Measurements from ENCODE around the gene TFEB.

DNA sequence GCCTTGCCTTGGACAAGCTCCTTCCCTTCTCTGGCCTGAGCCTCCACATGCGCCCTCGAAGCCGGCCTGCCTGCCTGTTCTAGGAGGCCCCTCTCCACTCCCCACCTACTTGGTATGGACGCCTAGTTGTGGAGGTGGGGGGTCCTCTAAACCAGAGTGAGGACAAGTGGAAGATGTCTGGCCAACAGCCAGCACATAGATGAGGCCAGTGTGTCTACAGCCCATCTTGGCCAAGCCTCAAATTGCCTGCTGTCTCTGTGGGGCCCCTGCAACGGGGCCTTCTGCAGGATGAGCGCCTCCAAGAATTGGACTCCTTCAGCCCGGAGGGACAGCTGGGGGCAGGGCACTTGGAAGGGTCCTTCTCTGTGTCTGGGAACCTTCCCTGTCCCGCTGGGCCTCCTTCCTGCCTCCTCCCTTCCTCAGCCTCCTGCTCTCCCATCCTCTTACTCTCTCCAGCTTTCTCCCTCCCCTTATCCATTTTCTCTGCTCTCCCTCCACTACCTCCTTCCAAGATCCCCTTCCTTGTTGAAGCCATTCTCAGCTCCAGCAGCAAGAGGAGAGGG lies 95.5 kb downstream of the TFEB start:
- no peak for TF ChIP-seq POLR2A (IDR thresholded peaks at IDR 0.05; ENCODE audit: low read depth)
- TF ChIP-seq, protein P1, sequence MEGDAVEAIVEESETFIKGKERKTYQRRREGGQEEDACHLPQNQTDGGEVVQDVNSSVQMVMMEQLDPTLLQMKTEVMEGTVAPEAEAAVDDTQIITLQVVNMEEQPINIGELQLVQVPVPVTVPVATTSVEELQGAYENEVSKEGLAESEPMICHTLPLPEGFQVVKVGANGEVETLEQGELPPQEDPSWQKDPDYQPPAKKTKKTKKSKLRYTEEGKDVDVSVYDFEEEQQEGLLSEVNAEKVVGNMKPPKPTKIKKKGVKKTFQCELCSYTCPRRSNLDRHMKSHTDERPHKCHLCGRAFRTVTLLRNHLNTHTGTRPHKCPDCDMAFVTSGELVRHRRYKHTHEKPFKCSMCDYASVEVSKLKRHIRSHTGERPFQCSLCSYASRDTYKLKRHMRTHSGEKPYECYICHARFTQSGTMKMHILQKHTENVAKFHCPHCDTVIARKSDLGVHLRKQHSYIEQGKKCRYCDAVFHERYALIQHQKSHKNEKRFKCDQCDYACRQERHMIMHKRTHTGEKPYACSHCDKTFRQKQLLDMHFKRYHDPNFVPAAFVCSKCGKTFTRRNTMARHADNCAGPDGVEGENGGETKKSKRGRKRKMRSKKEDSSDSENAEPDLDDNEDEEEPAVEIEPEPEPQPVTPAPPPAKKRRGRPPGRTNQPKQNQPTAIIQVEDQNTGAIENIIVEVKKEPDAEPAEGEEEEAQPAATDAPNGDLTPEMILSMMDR (IDR thresholded peaks at IDR 0.05), result no peak
- no peak for TF ChIP-seq POLR2AphosphoS5 (IDR thresholded peaks at IDR 0.05)
- no peak for TF ChIP-seq EP300 (IDR thresholded peaks at IDR 0.05)

Measured in esophagus muscularis mucosa (tissue), 4 donors.